ENCODE data around the gene TEAD4. TPM values are rescaled to one million over a fixed set of nuclear protein-coding genes. Genes with fewer than 3 reads are reported as not detected.

The TEAD4 gene
- polyA plus RNA-seq, 1 donor, result 5.5 TPM

DNA sequence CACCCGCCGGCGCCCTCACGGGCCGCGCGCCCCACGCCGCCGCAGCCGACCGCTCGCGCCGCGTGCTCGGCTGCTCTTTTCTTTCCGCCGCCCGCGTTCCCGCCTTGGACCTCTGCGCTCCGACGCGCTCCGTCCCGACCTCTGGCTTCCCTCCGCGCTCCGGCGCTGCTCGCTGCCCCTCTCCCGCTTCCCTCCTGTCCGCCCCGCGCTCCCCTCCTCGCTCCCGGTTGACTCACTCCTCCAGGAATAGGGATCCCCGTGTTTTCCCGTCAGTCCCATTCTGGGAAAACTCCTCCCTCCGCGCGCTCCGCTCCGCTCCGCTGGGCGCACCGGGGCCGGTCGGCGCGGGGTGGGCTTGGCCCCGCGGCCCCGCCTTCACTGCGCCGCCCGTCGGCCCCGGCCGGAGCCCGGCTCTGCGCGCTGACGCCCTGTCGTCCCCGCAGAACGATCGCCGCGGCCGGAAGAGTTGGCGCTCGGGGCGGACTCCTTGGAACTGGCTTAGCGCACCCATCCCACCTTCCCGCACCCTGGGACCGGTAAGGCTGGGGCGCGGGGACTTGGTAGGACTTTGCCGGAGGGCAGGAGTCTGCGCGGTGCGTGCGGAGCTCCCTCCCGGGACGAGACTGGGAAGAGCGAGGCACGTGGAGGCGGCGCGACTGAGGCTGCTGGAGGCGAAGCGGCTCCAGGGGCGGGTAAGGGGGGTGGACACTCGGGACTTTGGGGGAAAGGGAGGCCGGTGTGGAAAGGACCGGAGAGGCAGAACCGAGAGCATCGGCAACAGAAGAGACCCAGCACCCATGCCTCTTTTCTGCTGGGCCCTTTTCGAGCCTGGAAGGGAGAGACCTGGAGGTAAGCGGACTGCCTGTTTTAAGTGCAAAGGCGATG, 550 bp downstream of the TEAD4 start:
- Histone ChIP-seq H3K36me3 (ENCODE audit: control insufficient read depth, insufficient read depth, low read length) (no peaks in the 10 kb centered on the region), H3K4me3 (ENCODE audit: low read length) (peak overlapping the region; percentile 41), H3K9me3 (ENCODE audit: control insufficient read depth, low read depth, low read length) (no peaks in the 10 kb centered on the region), H3K4me1 (ENCODE audit: control insufficient read depth, insufficient read depth, low read length) (peaks cover 10% of the 10 kb centered on the region), H3K27me3 (ENCODE audit: control insufficient read depth, insufficient read depth, low read length) (peaks cover 32% of the 10 kb centered on the region), H3K27ac (ENCODE audit: low read length) (no peak overlapping the region)
- WGBS (ENCODE audit: insufficient coverage, low lambda C conversion rate), result 4% methylated on average over 9 of the region's 104 CpGs
- peak in 1 of 2 donors; percentile 83 for DNase-seq

DNA sequence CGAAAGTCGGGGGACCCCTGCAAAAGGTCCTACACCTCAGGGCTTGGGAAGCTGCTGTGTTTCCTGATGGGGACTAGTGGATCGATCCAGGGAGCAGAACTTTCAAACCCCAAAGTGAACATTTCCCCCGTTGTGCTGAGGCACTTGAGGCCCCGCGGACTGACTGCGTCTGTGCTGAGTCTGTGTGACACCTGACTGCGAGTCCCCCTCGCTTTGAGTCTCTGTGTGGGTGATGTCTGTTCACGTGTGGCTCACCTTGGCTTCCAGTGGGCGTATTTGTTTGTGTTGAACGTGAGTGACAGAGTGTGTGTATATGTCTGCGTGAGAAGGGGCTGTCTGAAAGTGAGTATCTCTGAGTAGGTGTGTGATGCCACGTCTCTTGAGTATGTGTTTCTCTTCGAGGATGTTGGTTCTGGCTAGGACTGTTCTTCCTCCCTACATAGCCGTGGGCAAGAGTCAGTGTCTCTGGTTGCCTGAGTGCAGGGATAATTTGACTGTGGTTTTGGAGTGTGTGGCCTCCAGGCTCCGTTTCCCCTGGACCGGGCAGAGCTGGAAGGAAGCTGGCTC, 1.3 kb downstream of the TEAD4 start:
- Histone ChIP-seq H3K27ac (ENCODE audit: low read length) (no peak overlapping the region), H3K4me1 (ENCODE audit: control insufficient read depth, insufficient read depth, low read length) (peaks cover 10% of the 10 kb centered on the region), H3K36me3 (ENCODE audit: control insufficient read depth, insufficient read depth, low read length) (no peaks in the 10 kb centered on the region), H3K4me3 (ENCODE audit: low read length) (no peak overlapping the region), H3K27me3 (ENCODE audit: control insufficient read depth, insufficient read depth, low read length) (peaks cover 32% of the 10 kb centered on the region), H3K9me3 (ENCODE audit: control insufficient read depth, low read depth, low read length) (no peaks in the 10 kb centered on the region)
- DNase-seq, result no peak
- WGBS (ENCODE audit: insufficient coverage, low lambda C conversion rate), result no CpG with 5 or more reads among the region's 18 CpGs

DNA sequence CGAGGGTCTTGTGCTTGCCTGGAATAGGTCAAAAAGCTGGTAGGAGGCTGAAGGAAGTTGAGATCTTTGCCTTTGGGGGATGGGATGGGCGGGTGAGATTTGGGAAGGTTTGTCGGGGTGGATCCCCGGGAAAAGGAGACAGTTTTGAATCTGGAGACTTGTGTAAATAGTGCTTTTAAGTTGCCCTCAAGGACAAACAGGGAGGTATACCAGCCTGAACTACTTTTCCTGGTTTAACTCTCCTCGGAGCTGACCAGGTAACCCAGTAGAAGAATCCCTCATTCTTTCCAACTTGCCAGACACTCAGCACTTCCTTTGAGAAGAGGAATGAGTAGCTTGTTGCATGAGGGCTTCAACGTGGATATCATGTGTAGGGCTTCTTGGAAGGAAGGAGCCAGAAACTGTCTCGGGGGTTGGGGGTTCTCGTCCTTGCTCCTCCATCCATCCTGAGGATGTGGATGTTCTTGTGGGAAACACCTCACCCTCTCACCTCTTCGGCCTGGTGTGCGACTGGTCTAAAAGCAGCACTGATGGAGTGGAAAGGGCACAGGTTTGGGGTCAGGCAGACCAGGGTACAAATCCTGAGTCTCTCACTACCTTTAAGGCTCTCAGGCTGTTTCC, 1.9 kb downstream of the TEAD4 start:
- WGBS (ENCODE audit: insufficient coverage, low lambda C conversion rate), result no CpG with 5 or more reads among the region's 10 CpGs
- no peaks in the 10 kb centered on the region for H3K36me3 ChIP-seq (ENCODE audit: control insufficient read depth, insufficient read depth, low read length)
- H3K27me3 ChIP-seq (ENCODE audit: control insufficient read depth, insufficient read depth, low read length), result peaks cover 32% of the 10 kb centered on the region
- H3K9me3 ChIP-seq (ENCODE audit: control insufficient read depth, low read depth, low read length), result no peaks in the 10 kb centered on the region
- no peak overlapping the region for H3K4me3 ChIP-seq (ENCODE audit: low read length)
- no peak for DNase-seq
- no peak overlapping the region for H3K27ac ChIP-seq (ENCODE audit: low read length)
- peaks cover 10% of the 10 kb centered on the region for H3K4me1 ChIP-seq (ENCODE audit: control insufficient read depth, insufficient read depth, low read length)

DNA sequence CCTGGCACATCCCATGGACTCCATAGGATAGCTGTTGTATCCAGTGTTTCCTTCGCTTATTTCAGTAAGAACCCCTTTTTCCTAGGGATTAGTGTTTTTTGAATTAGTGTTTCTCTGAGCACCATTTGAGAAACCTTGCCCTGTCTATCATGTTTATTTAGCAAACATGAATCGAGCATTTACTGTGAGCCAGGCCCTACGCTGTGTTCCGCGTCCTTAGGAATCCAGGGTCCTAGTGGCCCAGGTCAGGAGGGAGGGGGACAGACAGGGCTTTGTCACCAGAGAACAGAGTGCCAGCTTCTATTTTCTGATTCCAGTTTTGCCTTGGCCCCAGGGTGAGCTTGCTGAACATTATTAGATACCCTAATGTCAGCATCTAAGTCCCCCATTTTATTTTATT, 2.5 kb downstream of the TEAD4 start:
- Histone ChIP-seq H3K4me1 (ENCODE audit: control insufficient read depth, insufficient read depth, low read length) (peaks cover 10% of the 10 kb centered on the region), H3K27ac (ENCODE audit: low read length) (no peak overlapping the region), H3K36me3 (ENCODE audit: control insufficient read depth, insufficient read depth, low read length) (no peaks in the 10 kb centered on the region), H3K9me3 (ENCODE audit: control insufficient read depth, low read depth, low read length) (no peaks in the 10 kb centered on the region), H3K4me3 (ENCODE audit: low read length) (no peak overlapping the region), H3K27me3 (ENCODE audit: control insufficient read depth, insufficient read depth, low read length) (peaks cover 32% of the 10 kb centered on the region)
- DNase-seq, result no peak
- WGBS (ENCODE audit: insufficient coverage, low lambda C conversion rate), result no CpG with 5 or more reads among the region's 5 CpGs

GRCh38 chr12:2963154-2963759, 4.1 kb downstream of the TEAD4 start:
- WGBS (ENCODE audit: insufficient coverage, low lambda C conversion rate), result no CpG with 5 or more reads among the region's 9 CpGs
- peak; percentile 42 to 70 for DNase-seq
- Histone ChIP-seq H3K27ac (ENCODE audit: low read length) (no peak overlapping the region), H3K9me3 (ENCODE audit: control insufficient read depth, low read depth, low read length) (no peaks in the 10 kb centered on the region), H3K36me3 (ENCODE audit: control insufficient read depth, insufficient read depth, low read length) (no peaks in the 10 kb centered on the region), H3K4me3 (ENCODE audit: low read length) (no peak overlapping the region), H3K27me3 (ENCODE audit: control insufficient read depth, insufficient read depth, low read length) (peaks cover 32% of the 10 kb centered on the region), H3K4me1 (ENCODE audit: control insufficient read depth, insufficient read depth, low read length) (peaks cover 3% of the 10 kb centered on the region)

DNA sequence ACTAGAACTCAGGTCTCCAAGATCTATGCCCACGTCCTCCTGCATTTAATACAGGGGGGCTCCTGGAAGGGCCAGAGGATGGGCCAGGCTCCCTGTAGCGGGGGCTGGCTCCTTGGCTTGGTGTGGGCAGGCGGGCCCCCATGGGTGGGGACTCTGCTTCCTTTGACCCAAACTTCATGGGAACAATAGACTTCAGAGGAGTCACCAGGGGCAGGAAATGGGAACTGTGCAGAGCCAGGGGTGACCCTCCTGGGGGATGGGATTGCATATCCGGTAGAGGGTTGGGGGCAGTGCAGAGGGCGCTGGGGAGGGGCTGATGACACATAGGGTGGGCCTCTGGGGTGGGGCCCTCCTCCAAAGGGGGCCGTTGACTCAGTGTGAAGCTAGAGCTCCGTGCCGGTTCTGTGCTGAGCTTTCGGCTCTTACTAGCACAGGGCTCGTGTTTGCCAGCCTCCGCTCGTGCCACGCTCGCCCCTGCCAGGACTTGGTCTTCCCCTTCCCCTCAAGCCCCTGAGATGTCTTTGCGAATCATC, 4.6 kb downstream of the TEAD4 start:
- 93% methylated on average over 3 of the region's 15 CpGs for WGBS (ENCODE audit: insufficient coverage, low lambda C conversion rate)
- Histone ChIP-seq H3K27ac (ENCODE audit: low read length) (no peak overlapping the region), H3K27me3 (ENCODE audit: control insufficient read depth, insufficient read depth, low read length) (peaks cover 28% of the 10 kb centered on the region), H3K36me3 (ENCODE audit: control insufficient read depth, insufficient read depth, low read length) (no peaks in the 10 kb centered on the region), H3K9me3 (ENCODE audit: control insufficient read depth, low read depth, low read length) (no peaks in the 10 kb centered on the region), H3K4me3 (ENCODE audit: low read length) (no peak overlapping the region), H3K4me1 (ENCODE audit: control insufficient read depth, insufficient read depth, low read length) (no peaks in the 10 kb centered on the region)
- no peak for DNase-seq

DNA sequence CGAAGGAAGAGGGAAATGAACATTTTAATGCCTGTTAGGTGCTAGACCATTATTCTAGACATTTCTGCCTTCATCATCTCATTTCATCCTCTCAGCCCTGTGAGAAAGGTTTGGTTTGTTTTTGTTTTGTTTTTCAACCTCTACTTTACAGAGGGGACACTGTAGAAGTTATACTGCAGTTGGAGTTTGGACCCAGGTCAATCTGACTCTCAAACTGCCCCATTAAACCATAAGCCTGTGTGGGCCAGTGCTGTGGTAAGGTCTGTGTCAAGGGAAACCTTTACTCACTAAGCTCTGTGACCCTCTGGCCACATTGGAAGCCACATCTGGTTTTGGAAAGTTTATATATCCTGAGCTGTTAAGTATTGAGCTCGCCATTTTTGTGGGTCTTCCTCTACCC, 8.5 kb downstream of the TEAD4 start:
- Histone ChIP-seq H3K9me3 (ENCODE audit: control insufficient read depth, low read depth, low read length) (no peaks in the 10 kb centered on the region), H3K36me3 (ENCODE audit: control insufficient read depth, insufficient read depth, low read length) (no peaks in the 10 kb centered on the region), H3K27ac (ENCODE audit: low read length) (no peak overlapping the region), H3K27me3 (ENCODE audit: control insufficient read depth, insufficient read depth, low read length) (peaks cover 5% of the 10 kb centered on the region), H3K4me3 (ENCODE audit: low read length) (no peak overlapping the region), H3K4me1 (ENCODE audit: control insufficient read depth, insufficient read depth, low read length) (no peaks in the 10 kb centered on the region)
- WGBS (ENCODE audit: insufficient coverage, low lambda C conversion rate), result 100% methylated on average over 1 of the region's 2 CpGs
- peak in 1 of 2 donors; percentile 68 for DNase-seq

DNA sequence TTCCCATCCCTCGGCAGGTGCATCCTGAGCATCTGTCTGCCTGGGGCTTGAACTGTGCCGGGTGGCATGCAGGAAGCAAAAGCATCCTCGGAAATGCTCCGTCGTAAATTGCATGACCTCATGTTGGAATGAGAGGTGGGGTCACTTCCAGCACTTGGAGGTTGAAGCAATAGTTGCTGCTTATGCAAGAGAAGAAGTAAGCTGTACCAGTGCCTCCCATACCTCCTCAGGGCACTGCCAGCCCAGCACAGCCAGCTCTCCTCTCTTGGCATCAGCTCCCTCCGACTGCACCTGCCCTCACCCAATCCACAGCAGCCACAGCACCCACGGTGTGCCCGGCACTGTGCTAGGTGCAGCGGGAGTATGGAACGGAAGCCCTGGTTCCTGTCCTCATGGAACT, 11.5 kb downstream of the TEAD4 start:
- DNase-seq, result no peak

GRCh38 chr12:2973566-2973965, 14.4 kb downstream of the TEAD4 start:
- Histone ChIP-seq H3K4me1 (ENCODE audit: control insufficient read depth, insufficient read depth, low read length) (no peaks in the 10 kb centered on the region), H3K36me3 (ENCODE audit: control insufficient read depth, insufficient read depth, low read length) (no peaks in the 10 kb centered on the region), H3K4me3 (ENCODE audit: low read length) (no peak overlapping the region), H3K9me3 (ENCODE audit: control insufficient read depth, low read depth, low read length) (no peaks in the 10 kb centered on the region), H3K27ac (ENCODE audit: low read length) (no peak overlapping the region), H3K27me3 (ENCODE audit: control insufficient read depth, insufficient read depth, low read length) (no peaks in the 10 kb centered on the region)
- WGBS (ENCODE audit: insufficient coverage, low lambda C conversion rate), result no CpG with 5 or more reads among the region's 9 CpGs
- DNase-seq, result no peak

More for the DNA sequence above, 11.5 kb downstream of the TEAD4 start:
- no CpG with 5 or more reads among the region's 10 CpGs for WGBS (ENCODE audit: insufficient coverage, low lambda C conversion rate)
- Histone ChIP-seq H3K4me1 (ENCODE audit: control insufficient read depth, insufficient read depth, low read length) (no peaks in the 10 kb centered on the region), H3K27ac (ENCODE audit: low read length) (no peak overlapping the region), H3K27me3 (ENCODE audit: control insufficient read depth, insufficient read depth, low read length) (no peaks in the 10 kb centered on the region), H3K36me3 (ENCODE audit: control insufficient read depth, insufficient read depth, low read length) (no peaks in the 10 kb centered on the region), H3K4me3 (ENCODE audit: low read length) (no peak overlapping the region), H3K9me3 (ENCODE audit: control insufficient read depth, low read depth, low read length) (no peaks in the 10 kb centered on the region)

DNA sequence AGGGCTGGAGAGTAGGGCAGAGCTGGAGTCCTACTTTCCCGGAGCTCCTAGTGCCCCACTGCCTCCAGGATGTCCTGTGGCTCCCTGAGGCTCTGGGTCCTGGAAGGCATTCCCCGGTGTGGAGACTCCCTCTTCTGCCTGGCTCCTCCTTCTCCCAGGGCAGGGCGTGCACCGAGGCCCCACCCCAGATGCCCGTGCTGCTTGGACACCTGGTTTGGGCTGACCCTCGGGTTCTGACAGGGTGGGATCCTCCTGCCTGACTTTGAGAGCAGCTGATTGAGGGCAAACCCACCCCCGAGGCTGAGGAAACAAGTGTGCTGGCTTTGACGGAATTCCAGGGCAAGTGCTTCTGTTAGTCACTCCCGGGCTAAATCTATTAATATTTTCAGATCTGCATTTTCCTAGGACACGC, 15.4 kb downstream of the TEAD4 start:
- 57% methylated on average over 1 of the region's 10 CpGs for WGBS (ENCODE audit: insufficient coverage, low lambda C conversion rate)

More for the DNA sequence above, 15.4 kb downstream of the TEAD4 start:
- DNase-seq, result no peak
- no peaks in the 10 kb centered on the region for H3K27me3 ChIP-seq (ENCODE audit: control insufficient read depth, insufficient read depth, low read length)
- no peaks in the 10 kb centered on the region for H3K9me3 ChIP-seq (ENCODE audit: control insufficient read depth, low read depth, low read length)
- H3K4me1 ChIP-seq (ENCODE audit: control insufficient read depth, insufficient read depth, low read length), result no peaks in the 10 kb centered on the region
- no peak overlapping the region for H3K27ac ChIP-seq (ENCODE audit: low read length)
- H3K36me3 ChIP-seq (ENCODE audit: control insufficient read depth, insufficient read depth, low read length), result no peaks in the 10 kb centered on the region
- no peak overlapping the region for H3K4me3 ChIP-seq (ENCODE audit: low read length)
